HL-60 (cell line): ENCODE measurements around the gene MARCHF3.

ENCODE experiments used
- DNase-seq, 2 experiments: peaks; one replicate each; pipeline ENCODE4 v3.0.0-alpha.2; 2010 to 2020; ENCODE audit warnings: low read depth in 1 of 2, low spot score in 1 of 2
- H3K27ac ChIP-seq: fragments of 250-450 bp; sonication (Bioruptor Pico); replicated peaks from 2 replicates; pipeline ENCODE4 v1.5.1; 2020; ENCODE audit warnings: mild to moderate bottlenecking, moderate library complexity
- H3K27me3 ChIP-seq: fragments of 250-450 bp; sonication (Bioruptor Pico); 2 replicates; pipeline ENCODE4 v1.5.1; 2021; ENCODE audit warnings: mild to moderate bottlenecking, moderate library complexity; ENCODE audit not compliant: insufficient read depth, poor library complexity, severe bottlenecking
- H3K4me3 ChIP-seq: replicated peaks from 2 replicates; pipeline ENCODE4 v1.5.1; 2011; ENCODE audit warnings: mild to moderate bottlenecking, control low read depth, low read length; ENCODE audit not compliant: insufficient read depth
- CTCF ChIP-seq: IDR thresholded peaks from one replicate; pipeline ENCODE4 v1.5.1; 2011; ENCODE audit warnings: low read length, control low read depth, inconsistent platforms; ENCODE audit not compliant: insufficient read depth
- GABPA ChIP-seq: IDR thresholded peaks from 2 replicates; pipeline ENCODE4 v1.6.1; 2012; ENCODE audit warnings: low read depth
- POLR2AphosphoS5 ChIP-seq: IDR thresholded peaks from 2 replicates; pipeline ENCODE4 v1.6.1; 2012; ENCODE audit warnings: low read depth
- SPI1 ChIP-seq: IDR thresholded peaks from 2 replicates; pipeline ENCODE4 v1.6.1; 2012; ENCODE audit warnings: low read depth, mild to moderate bottlenecking, borderline replicate concordance
- TF ChIP-seq, protein P1 (sequence below): IDR thresholded peaks from 2 replicates; pipeline ENCODE4 v1.6.1; 2012; ENCODE audit warnings: low read depth; ENCODE audit not compliant: insufficient replicate concordance

The MARCHF3 gene

DNA sequence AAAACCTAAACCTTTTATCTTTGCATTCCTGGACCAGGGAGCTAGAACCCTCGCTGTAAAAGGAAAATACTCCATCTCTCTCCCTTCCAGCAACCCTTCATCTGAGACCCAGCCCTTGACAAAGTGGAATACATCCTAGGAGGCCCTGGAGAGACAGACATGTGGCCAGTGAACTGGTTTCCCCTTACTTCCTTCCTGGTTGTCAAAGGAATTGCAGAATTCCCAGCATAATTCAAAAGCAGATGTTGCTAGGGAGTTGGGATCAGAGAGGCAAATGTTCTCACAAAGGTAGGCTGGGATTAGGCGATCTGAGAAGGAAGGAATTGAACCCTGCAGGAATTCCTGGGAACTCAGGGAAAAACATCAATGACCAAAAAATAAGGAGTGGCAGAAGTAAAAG lies 80.9 kb downstream of the MARCHF3 start:
- no peak for DNase-seq
- no peak overlapping the region for H3K4me3 ChIP-seq
- no peak overlapping the region for H3K27ac ChIP-seq
- H3K27me3 ChIP-seq, result no peaks in the 10 kb centered on the region
- TF ChIP-seq, protein P1, sequence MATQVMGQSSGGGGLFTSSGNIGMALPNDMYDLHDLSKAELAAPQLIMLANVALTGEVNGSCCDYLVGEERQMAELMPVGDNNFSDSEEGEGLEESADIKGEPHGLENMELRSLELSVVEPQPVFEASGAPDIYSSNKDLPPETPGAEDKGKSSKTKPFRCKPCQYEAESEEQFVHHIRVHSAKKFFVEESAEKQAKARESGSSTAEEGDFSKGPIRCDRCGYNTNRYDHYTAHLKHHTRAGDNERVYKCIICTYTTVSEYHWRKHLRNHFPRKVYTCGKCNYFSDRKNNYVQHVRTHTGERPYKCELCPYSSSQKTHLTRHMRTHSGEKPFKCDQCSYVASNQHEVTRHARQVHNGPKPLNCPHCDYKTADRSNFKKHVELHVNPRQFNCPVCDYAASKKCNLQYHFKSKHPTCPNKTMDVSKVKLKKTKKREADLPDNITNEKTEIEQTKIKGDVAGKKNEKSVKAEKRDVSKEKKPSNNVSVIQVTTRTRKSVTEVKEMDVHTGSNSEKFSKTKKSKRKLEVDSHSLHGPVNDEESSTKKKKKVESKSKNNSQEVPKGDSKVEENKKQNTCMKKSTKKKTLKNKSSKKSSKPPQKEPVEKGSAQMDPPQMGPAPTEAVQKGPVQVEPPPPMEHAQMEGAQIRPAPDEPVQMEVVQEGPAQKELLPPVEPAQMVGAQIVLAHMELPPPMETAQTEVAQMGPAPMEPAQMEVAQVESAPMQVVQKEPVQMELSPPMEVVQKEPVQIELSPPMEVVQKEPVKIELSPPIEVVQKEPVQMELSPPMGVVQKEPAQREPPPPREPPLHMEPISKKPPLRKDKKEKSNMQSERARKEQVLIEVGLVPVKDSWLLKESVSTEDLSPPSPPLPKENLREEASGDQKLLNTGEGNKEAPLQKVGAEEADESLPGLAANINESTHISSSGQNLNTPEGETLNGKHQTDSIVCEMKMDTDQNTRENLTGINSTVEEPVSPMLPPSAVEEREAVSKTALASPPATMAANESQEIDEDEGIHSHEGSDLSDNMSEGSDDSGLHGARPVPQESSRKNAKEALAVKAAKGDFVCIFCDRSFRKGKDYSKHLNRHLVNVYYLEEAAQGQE, result no peak
- TF ChIP-seq SPI1 (no peak), CTCF (no peak), GABPA (no peak), POLR2AphosphoS5 (no peak)

DNA sequence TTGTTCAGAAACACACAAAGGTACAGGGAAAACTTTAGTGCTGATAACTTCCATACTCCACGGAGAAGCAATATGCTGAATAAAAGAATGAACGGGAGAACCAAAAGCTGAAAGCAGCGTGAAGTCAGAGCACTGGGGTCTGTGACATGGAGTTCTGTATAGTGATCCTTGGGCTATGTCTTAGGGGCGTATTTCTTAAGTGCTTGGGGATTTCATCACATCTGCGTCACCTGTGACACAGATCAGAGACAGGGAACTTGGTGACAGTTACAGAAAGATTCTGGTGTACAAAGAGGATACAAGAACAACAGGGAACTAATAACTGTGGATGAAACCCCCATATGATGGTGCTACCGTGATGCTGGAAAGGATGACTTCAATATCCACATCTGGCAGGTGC lies 81.9 kb downstream of the MARCHF3 start:
- Histone ChIP-seq H3K27ac (no peak overlapping the region), H3K27me3 (no peaks in the 10 kb centered on the region), H3K4me3 (no peak overlapping the region)
- TF ChIP-seq GABPA, result no peak
- TF ChIP-seq CTCF, result no peak
- no peak for TF ChIP-seq SPI1
- TF ChIP-seq POLR2AphosphoS5, result no peak
- TF ChIP-seq, protein P1, result no peak
- DNase-seq, result peak in 1 of 2 experiments; percentile 8

GRCh38 chr5:126948011-126948355 lies 82.4 kb downstream of the MARCHF3 start:
- Histone ChIP-seq H3K27ac (no peak overlapping the region), H3K4me3 (no peak overlapping the region), H3K27me3 (no peaks in the 10 kb centered on the region)
- TF ChIP-seq, protein P1, result no peak
- no peak for DNase-seq
